PC-3 (cell line): ENCODE results near the gene ROBO2. TPM values are rescaled to one million over a fixed set of nuclear protein-coding genes. Genes with fewer than 3 reads are reported as not detected.

Experiments used
- ATAC-seq: fragments of 200-7000 bp; cut with Tn5 transposase; 2 replicates; pipeline ENCODE4 v1.9.1; 2020; ENCODE audit warnings: mild to moderate bottlenecking, moderate library complexity
- BruUV-seq: library from RNA; stranded (reverse); fragments of 400-500 nt; replicated peaks from 2 replicates; lab custom pipeline; 2021; lab: Mats Ljungman, UMichigan
- CTCF ChIA-PET: fragments of 300-600 bp; sonication (Branson Sonifier 250); formaldehyde crosslinking; loops from one replicate; lab custom pipeline; 2022; ENCODE audit warnings: antibody characterized with exemption; lab: Charles Lee
- POLR2A ChIA-PET: fragments of 300-600 bp; sonication (Branson Sonifier 250); formaldehyde crosslinking; loops from one replicate; lab custom pipeline; 2022; ENCODE audit warnings: antibody characterized with exemption; ENCODE audit not compliant: unreplicated experiment; lab: Charles Lee
- DNase-seq: peaks from one replicate; pipeline ENCODE4 v3.0.0-alpha.2; 2015
- H2AFZ ChIP-seq: fragments of 300-600 bp; sonication (generic); 2 replicates; pipeline ENCODE4 v1.6.0; 2016; ENCODE audit warnings: antibody characterized with exemption, low read length
- H3F3A ChIP-seq: fragments of 300-600 bp; sonication (generic); one replicate; pipeline ENCODE4 v1.6.0; 2017; ENCODE audit warnings: antibody characterized with exemption, low read length, control low read depth, mild to moderate bottlenecking; ENCODE audit not compliant: unreplicated experiment
- H3K27ac ChIP-seq: fragments of 300-600 bp; sonication (generic); 2 replicates; pipeline ENCODE4 v1.5.1; 2016; ENCODE audit warnings: mild to moderate bottlenecking, low read length
- H3K27me3 ChIP-seq: fragments of 300-600 bp; sonication (generic); 2 replicates; pipeline ENCODE4 v1.6.1; 2016; ENCODE audit warnings: low read length, mixed read lengths
- H3K36me3 ChIP-seq: fragments of 300-600 bp; sonication (generic); 2 replicates; pipeline ENCODE4 v1.6.1; 2016; ENCODE audit warnings: low read depth, mixed run types, low read length, mixed read lengths
- H3K4me1 ChIP-seq: fragments of 300-600 bp; sonication (generic); 2 replicates; pipeline ENCODE4 v1.5.1; 2016; ENCODE audit warnings: low read length; ENCODE audit not compliant: insufficient read depth
- H3K4me2 ChIP-seq: fragments of 300-600 bp; sonication (generic); 2 replicates; pipeline ENCODE4 v1.6.0; 2016; ENCODE audit warnings: low read length
- H3K4me3 ChIP-seq: fragments of 300-600 bp; sonication (generic); 2 replicates; pipeline ENCODE4 v1.5.1; 2016; ENCODE audit warnings: mild to moderate bottlenecking, low read length, mixed read lengths
- H3K79me2 ChIP-seq: fragments of 300-600 bp; sonication (generic); 2 replicates; pipeline ENCODE4 v1.6.1; 2017; ENCODE audit warnings: low read length, mixed read lengths
- H3K9ac ChIP-seq: fragments of 300-600 bp; sonication (generic); 2 replicates; pipeline ENCODE4 v1.6.0; 2016; ENCODE audit warnings: mild to moderate bottlenecking, low read length
- H3K9me2 ChIP-seq: fragments of 300-600 bp; sonication (generic); replicated peaks from 2 replicates; pipeline ENCODE4 v1.6.1; 2016; ENCODE audit warnings: mixed run types, low read length, mixed read lengths
- H3K9me3 ChIP-seq: fragments of 300-600 bp; sonication (generic); 2 replicates; pipeline ENCODE4 v1.6.1; 2016; ENCODE audit warnings: low read length, mixed read lengths
- H4K20me1 ChIP-seq: fragments of 300-600 bp; sonication (generic); 2 replicates; pipeline ENCODE4 v1.6.1; 2016; ENCODE audit warnings: low read length, mixed read lengths
- CTCF ChIP-seq: fragments of 300-600 bp; sonication (generic); conservative IDR thresholded peaks from 2 replicates; pipeline ENCODE4 v1.5.1; 2017; ENCODE audit warnings: antibody characterized with exemption, low read depth, mild to moderate bottlenecking, low read length
- EZH2 ChIP-seq: fragments of 300-600 bp; sonication (generic); IDR thresholded peaks from one replicate; pipeline ENCODE4 v1.6.1; 2017; ENCODE audit warnings: antibody characterized with exemption, mild to moderate bottlenecking, low read length; ENCODE audit not compliant: unreplicated experiment
- EZH2phosphoT487 ChIP-seq: fragments of 300-600 bp; sonication (generic); IDR thresholded peaks from 2 replicates; pipeline ENCODE4 v1.6.1; 2018; ENCODE audit warnings: mild to moderate bottlenecking, antibody characterized with exemption, low read length, borderline replicate concordance
- intact Hi-C: fragments of 100-400 bp; cut with micrococcal nuclease; formaldehyde crosslinking; loops from 2 replicates; pipeline ENCODE4 v1.9.0; 2023
- total RNA-seq: library from RNA; depleted of rRNA; stranded (reverse); fragments of >200 nt; gene quantifications from 2 replicates; pipeline ENCODE4 v1.2.3, GENCODE V29; 2014

The ROBO2 gene
- total RNA-seq, 1 experiment from 2014 or later, result not detected

DNA sequence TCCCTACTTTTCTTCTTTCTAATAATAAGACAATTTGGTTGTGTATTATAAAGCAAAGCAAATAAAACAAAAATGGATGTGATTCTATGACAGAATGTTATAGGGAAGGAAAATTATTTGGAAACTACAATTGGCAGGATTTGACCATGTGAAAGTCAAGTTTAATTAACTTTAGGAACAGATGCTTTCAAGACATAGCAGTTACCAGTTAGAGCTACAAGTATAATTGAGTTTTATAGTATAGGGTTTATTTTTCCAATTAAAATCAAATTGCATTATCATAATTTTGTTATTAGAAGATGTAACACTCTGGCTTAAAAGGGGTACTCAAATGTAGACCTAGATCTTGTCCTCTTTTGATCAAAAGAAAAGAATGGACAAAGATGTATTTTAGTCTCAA is 110.9 kb downstream of the ROBO2 start:
- no peaks in the 10 kb centered on the region for H3F3A ChIP-seq

GRCh38 chr3:77158730-77159581 is 119.1 kb downstream of the ROBO2 start:
- ChIA-PET CTCF (no interaction called here), POLR2A (no interaction called here)
- no peak overlapping the region for H2AFZ ChIP-seq
- H3K36me3 ChIP-seq, result no peaks in the 10 kb centered on the region
- intact Hi-C loops, result no loop called here
- no peaks in the 10 kb centered on the region for H3K4me1 ChIP-seq
- no peaks in the 10 kb centered on the region for H3K9me2 ChIP-seq
- peak; percentile 51; the same call in 1 of the 2 replicates for ATAC-seq
- no peaks in the 10 kb centered on the region for H3K79me2 ChIP-seq
- H3K4me2 ChIP-seq, result no peak overlapping the region
- H3K9ac ChIP-seq, result no peak overlapping the region
- H3K9me3 ChIP-seq, result no peaks in the 10 kb centered on the region
- no peak overlapping the region for H3K4me3 ChIP-seq
- DNase-seq, result peak; percentile 17
- BruUV-seq, result no TSS peak
- no peaks in the 10 kb centered on the region for H3F3A ChIP-seq
- H3K27me3 ChIP-seq, result peaks cover 73% of the 10 kb centered on the region
- H4K20me1 ChIP-seq, result no peaks in the 10 kb centered on the region
- TF ChIP-seq EZH2 (no peak), CTCF (peak; percentile 41)
- no peak overlapping the region for H3K27ac ChIP-seq

More for the DNA sequence above, 110.9 kb downstream of the ROBO2 start:
- H3K27me3 ChIP-seq, result peaks cover 81% of the 10 kb centered on the region
- no peaks in the 10 kb centered on the region for H4K20me1 ChIP-seq
- H3K9me2 ChIP-seq, result no peaks in the 10 kb centered on the region
- no peak overlapping the region for H3K4me2 ChIP-seq
- ChIA-PET POLR2A (no interaction called here), CTCF (no interaction called here)
- no peak overlapping the region for H3K4me3 ChIP-seq
- no peaks in the 10 kb centered on the region for H3K9me3 ChIP-seq
- intact Hi-C loops, result no loop called here
- no peak overlapping the region for H3K27ac ChIP-seq
- no peaks in the 10 kb centered on the region for H3K79me2 ChIP-seq
- H3K9ac ChIP-seq, result no peak overlapping the region
- H2AFZ ChIP-seq, result no peak overlapping the region
- TF ChIP-seq EZH2phosphoT487 (no peak), CTCF (no peak), EZH2 (no peak)
- DNase-seq (no peak), ATAC-seq (no peak)
- no peaks in the 10 kb centered on the region for H3K36me3 ChIP-seq
- H3K4me1 ChIP-seq, result no peaks in the 10 kb centered on the region
- no TSS peak for BruUV-seq

- Histone ChIP-seq H3K9me3 (no peaks in the 10 kb centered on the region), H3K4me2 (no peak overlapping the region), H3F3A (no peaks in the 10 kb centered on the region), H3K27ac (no peak overlapping the region), H4K20me1 (no peaks in the 10 kb centered on the region), H3K27me3 (peaks cover 61% of the 10 kb centered on the region), H3K79me2 (no peaks in the 10 kb centered on the region), H3K4me1 (no peaks in the 10 kb centered on the region), H3K9ac (no peak overlapping the region), H3K4me3 (no peak overlapping the region), H2AFZ (no peak overlapping the region), H3K9me2 (no peaks in the 10 kb centered on the region), H3K36me3 (no peaks in the 10 kb centered on the region)
- POLR2A ChIA-PET, result no interaction called here
- CTCF ChIA-PET, result interaction anchor here (0.6 kb wide), 1 partner anchor 62 kb away, joined by 3 read pairs; no protein-coding TSS in a partner anchor
- intact Hi-C loops, result no loop called here
- no TSS peak for BruUV-seq
- TF ChIP-seq EZH2, result no peak
- TF ChIP-seq EZH2phosphoT487, result no peak
- no peak for TF ChIP-seq CTCF
- DNase-seq (no peak), ATAC-seq (no peak)
Observed at GRCh38 chr3:77160931-77161497, 121.1 kb downstream of the ROBO2 start.
